Endothelial cell of umbilical vein (primary cell): ENCODE data around the gene PPIA. TPM values are rescaled to one million over a fixed set of nuclear protein-coding genes. Genes with fewer than 3 reads are reported as not detected.

ENCODE experiments used
- BruUV-seq: library from RNA; stranded (reverse); fragments of 400-500 nt; replicated peaks from 2 replicates; lab custom pipeline; 2021; lab: Mats Ljungman, UMichigan
- CTCF ChIA-PET: fragments of 300-600, 350-600 bp; sonication (Branson Sonifier 250); formaldehyde crosslinking; loops from one replicate; lab custom pipeline; 2021; ENCODE audit warnings: antibody characterized with exemption, inconsistent platforms; lab: Charles Lee
- POLR2A ChIA-PET: fragments of 300-600, 350-600 bp; sonication (Branson Sonifier 250); formaldehyde crosslinking; loops from one replicate; lab custom pipeline; 2021; ENCODE audit warnings: antibody characterized with exemption, inconsistent platforms; lab: Charles Lee
- DNase-seq: peaks from one replicate; pipeline ENCODE4 v3.0.0-alpha.2; 2011; ENCODE audit warnings: low read depth, low spot score
- FAIRE-seq: peaks from 2 replicates; lab custom pipeline; 2011; peaks lifted over from hg19 to GRCh38; lab: Jason Lieb, UNC
- H2AFZ ChIP-seq: 2 replicates; pipeline ENCODE4 v1.6.0; 2012; ENCODE audit warnings: low read depth, low read length, control low read depth, inconsistent platforms
- H3K27ac ChIP-seq: 2 replicates; pipeline ENCODE4 v1.5.1; 2011; ENCODE audit warnings: low read depth, mild to moderate bottlenecking, control low read depth, low read length, moderate library complexity; ENCODE audit not compliant: insufficient read depth
- H3K27me3 ChIP-seq, 2 experiments: 2 replicates each; pipeline versions ENCODE4 v1.6.0 to v1.6.1; 2011; ENCODE audit warnings: low read length in 2 of 2, mixed read lengths in 1 of 2; ENCODE audit not compliant: control insufficient read depth in 2 of 2, insufficient read depth in 2 of 2
- H3K36me3 ChIP-seq, 2 experiments: 2 replicates in 1 of 2; 3 replicates in 1 of 2; pipeline ENCODE4 v1.5.1; 2011; ENCODE audit warnings: low read length in 2 of 2, mild to moderate bottlenecking in 1 of 2, moderate library complexity in 1 of 2; ENCODE audit not compliant: control insufficient read depth in 2 of 2, insufficient read depth in 2 of 2; ENCODE audit errors: extremely low read depth in 1 of 2
- H3K4me1 ChIP-seq: 3 replicates; pipeline ENCODE4 v1.5.1; 2011; ENCODE audit warnings: mild to moderate bottlenecking, low read length; ENCODE audit not compliant: control insufficient read depth, insufficient read depth; ENCODE audit errors: extremely low read depth
- H3K4me2 ChIP-seq: 2 replicates; pipeline ENCODE4 v1.6.1; 2011; ENCODE audit warnings: low read length, control low read depth, mixed read lengths; ENCODE audit not compliant: insufficient read depth
- H3K4me3 ChIP-seq, 3 experiments: fragments of 200-600 bp in 1 of 3; sonication (generic), shearing (Covaris generic) in 1 of 3; replicated peaks in 1 of 3; 2 replicates each; pipeline ENCODE4 v1.5.1; 2011 to 2016; ENCODE audit warnings: control low read depth in 3 of 3, low read length in 3 of 3, mild to moderate bottlenecking in 2 of 3, inconsistent platforms in 1 of 3, low read depth in 1 of 3, moderate library complexity in 1 of 3; ENCODE audit not compliant: insufficient read depth in 1 of 3
- H3K79me2 ChIP-seq: 2 replicates; pipeline ENCODE4 v1.6.0; 2012; ENCODE audit warnings: low read length, inconsistent platforms; ENCODE audit not compliant: control insufficient read depth, insufficient read depth
- H3K9ac ChIP-seq: replicated peaks from 2 replicates; pipeline ENCODE3; 2011; ENCODE audit warnings: low read length, control low read depth; ENCODE audit not compliant: insufficient read depth; ENCODE audit errors: extremely low read depth
- H3K9me1 ChIP-seq: replicated peaks from 3 replicates; pipeline ENCODE4 v1.6.0; 2011; ENCODE audit warnings: mild to moderate bottlenecking, low read length; ENCODE audit not compliant: control insufficient read depth, insufficient read depth; ENCODE audit errors: extremely low read depth
- H3K9me3 ChIP-seq: replicated peaks from 2 replicates; pipeline ENCODE4 v1.5.1; 2012; ENCODE audit warnings: low read length, inconsistent platforms; ENCODE audit not compliant: control insufficient read depth, insufficient read depth
- H4K20me1 ChIP-seq: replicated peaks from 2 replicates; pipeline ENCODE3; 2011; ENCODE audit warnings: mild to moderate bottlenecking, low read length; ENCODE audit not compliant: control insufficient read depth, insufficient read depth; ENCODE audit errors: extremely low read depth
- CTCF ChIP-seq, 2 donors: IDR thresholded peaks; 1 replicate in 1 of 2; 2 replicates in 1 of 2; pipeline ENCODE4 v1.5.1; 2011; ENCODE audit warnings: low read length in 2 of 2, mild to moderate bottlenecking in 2 of 2, moderate library complexity in 2 of 2, control low read depth in 1 of 2, inconsistent platforms in 1 of 2, low read depth in 1 of 2; ENCODE audit not compliant: insufficient read depth in 1 of 2; ENCODE audit errors: extremely low read depth in 1 of 2
- EZH2 ChIP-seq: IDR thresholded peaks from 2 replicates; pipeline ENCODE4 v1.6.1; 2012; ENCODE audit warnings: borderline replicate concordance, low read depth, mild to moderate bottlenecking, moderate library complexity, low read length, inconsistent platforms; ENCODE audit not compliant: severe bottlenecking
- FOS ChIP-seq: IDR thresholded peaks from 2 replicates; pipeline ENCODE4 v1.6.1; 2011; ENCODE audit warnings: mild to moderate bottlenecking, low read length, moderate library complexity, borderline replicate concordance; ENCODE audit not compliant: insufficient read depth
- GATA2 ChIP-seq: IDR thresholded peaks from 2 replicates; pipeline ENCODE4 v1.7.0; 2011; ENCODE audit warnings: low read depth, mild to moderate bottlenecking, moderate library complexity, mixed read lengths, low read length; ENCODE audit not compliant: insufficient read length, insufficient read depth
- JUN ChIP-seq: IDR thresholded peaks from 2 replicates; pipeline ENCODE4 v1.6.1; 2011; ENCODE audit warnings: borderline replicate concordance, low read depth; ENCODE audit not compliant: insufficient read length, insufficient read depth
- POLR2AphosphoS5 ChIP-seq: IDR thresholded peaks from 2 replicates; pipeline ENCODE4 v1.6.1; 2012; ENCODE audit warnings: low read depth, mild to moderate bottlenecking, control low read depth, low read length, moderate library complexity; ENCODE audit not compliant: insufficient read depth
- dilution Hi-C: fragments of 300-500 bp; cut with MboI; formaldehyde crosslinking; loops from one replicate; pipeline ENCODE4 v1.15.0; 2019; ENCODE audit warnings: low sequenced_read_pairs; ENCODE audit not compliant: extremely low pct_ligation_motif_present
- intact Hi-C: fragments of 100-400 bp; cut with micrococcal nuclease; formaldehyde crosslinking; loops from one replicate; pipeline ENCODE4 v1.10.0; 2022
- polyA plus RNA-seq, 4 experiments: library from polyadenylated mRNA; depleted of rRNA in 3 of 4; stranded (reverse) in 3 of 4; unstranded in 1 of 4; fragments of >200 nt; gene quantifications; 2 replicates each; pipeline versions ENCODE4 v1.2.1 to v1.2.3, GENCODE V29; 2011 to 2012; ENCODE audit warnings: missing spikeins in 1 of 4
- total RNA-seq: library from RNA; stranded (reverse); gene quantifications from 2 replicates; pipeline ENCODE4 v1.2.3, GENCODE V29; 2021
- TF ChIP-seq, protein P1 (sequence below): IDR thresholded peaks from 2 replicates; pipeline ENCODE4 v1.6.1; 2011; ENCODE audit not compliant: insufficient read depth, insufficient read length

The PPIA gene
- total and polyA plus RNA-seq, 2 donors (not counting 3 experiments of a cell fraction or from before 2014, with no cell fraction given) = 2,602 to 5,159 TPM

- intact Hi-C loops (no loop called here), dilution Hi-C loops (no loop called here)
- H3K9ac ChIP-seq = no peak overlapping the region
- BruUV-seq = no TSS peak
- H3K4me1 ChIP-seq = no peaks in the 10 kb centered on the region
- H4K20me1 ChIP-seq = peaks cover 4% of the 10 kb centered on the region
- ChIA-PET CTCF (interaction anchor here (1.3 to 1.5 kb wide), 2 partner anchors 18 to 41 kb away, joined by 3 to 5 read pairs; no protein-coding TSS in a partner anchor), POLR2A (no interaction called here)
- FAIRE-seq (no peak), DNase-seq (no peak)
- no peak overlapping the region for H3K27ac ChIP-seq
- H3K4me2 ChIP-seq = no peak overlapping the region
- H3K79me2 ChIP-seq = peaks cover 6% of the 10 kb centered on the region
- H3K9me3 ChIP-seq = no peaks in the 10 kb centered on the region
- H3K4me3 ChIP-seq = no peak overlapping the region
- TF ChIP-seq FOS (no peak), POLR2AphosphoS5 (no peak), CTCF (IDR thresholded peaks at IDR 0.05; ENCODE audit: extremely low read depth in 1 of 2, insufficient read depth in 1 of 2, low read depth in 1 of 2, low read length in 2 of 2) (no peak), JUN (no peak), GATA2 (no peak), EZH2 (no peak)
- TF ChIP-seq, protein P1, sequence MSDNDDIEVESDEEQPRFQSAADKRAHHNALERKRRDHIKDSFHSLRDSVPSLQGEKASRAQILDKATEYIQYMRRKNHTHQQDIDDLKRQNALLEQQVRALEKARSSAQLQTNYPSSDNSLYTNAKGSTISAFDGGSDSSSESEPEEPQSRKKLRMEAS = no peak
- no peaks in the 10 kb centered on the region for H3K9me1 ChIP-seq
- peaks cover 18 to 20% of the 10 kb centered on the region in 2 experiments for H3K36me3 ChIP-seq
- H3K27me3 ChIP-seq = no peaks in the 10 kb centered on the region
- H2AFZ ChIP-seq = no peak overlapping the region
These were observed 9.5 kb downstream of the PPIA start for GRCh38 chr7:44805950-44806349.
